ENCODE data around the gene CCN2.

Gene CCN2

GRCh38 chr6:131966443-131966842 is 15.3 kb upstream of the CCN2 start:
- DNase-seq (ENCODE audit: low read depth, low spot score), result no peak

DNA sequence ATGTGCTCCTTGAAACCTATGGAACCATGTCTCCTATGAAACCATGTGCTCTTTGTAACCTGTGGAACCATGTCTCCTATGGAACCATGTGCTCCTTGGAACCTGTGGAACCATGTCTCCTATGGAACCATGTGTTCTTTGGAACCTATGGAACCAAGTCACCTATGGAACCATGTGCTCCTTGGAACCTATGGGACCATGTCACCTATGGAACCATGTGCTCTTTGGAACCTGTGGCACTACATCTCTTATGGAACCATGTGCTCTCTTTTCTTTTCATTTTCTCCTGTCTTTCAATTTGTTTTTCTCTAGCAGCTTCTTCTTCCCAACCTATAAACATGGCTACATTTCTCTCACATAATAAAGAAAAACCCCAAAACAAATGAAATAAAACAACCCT is 11.9 kb upstream of the CCN2 start:
- DNase-seq (ENCODE audit: low read depth, low spot score), result no peak

DNA sequence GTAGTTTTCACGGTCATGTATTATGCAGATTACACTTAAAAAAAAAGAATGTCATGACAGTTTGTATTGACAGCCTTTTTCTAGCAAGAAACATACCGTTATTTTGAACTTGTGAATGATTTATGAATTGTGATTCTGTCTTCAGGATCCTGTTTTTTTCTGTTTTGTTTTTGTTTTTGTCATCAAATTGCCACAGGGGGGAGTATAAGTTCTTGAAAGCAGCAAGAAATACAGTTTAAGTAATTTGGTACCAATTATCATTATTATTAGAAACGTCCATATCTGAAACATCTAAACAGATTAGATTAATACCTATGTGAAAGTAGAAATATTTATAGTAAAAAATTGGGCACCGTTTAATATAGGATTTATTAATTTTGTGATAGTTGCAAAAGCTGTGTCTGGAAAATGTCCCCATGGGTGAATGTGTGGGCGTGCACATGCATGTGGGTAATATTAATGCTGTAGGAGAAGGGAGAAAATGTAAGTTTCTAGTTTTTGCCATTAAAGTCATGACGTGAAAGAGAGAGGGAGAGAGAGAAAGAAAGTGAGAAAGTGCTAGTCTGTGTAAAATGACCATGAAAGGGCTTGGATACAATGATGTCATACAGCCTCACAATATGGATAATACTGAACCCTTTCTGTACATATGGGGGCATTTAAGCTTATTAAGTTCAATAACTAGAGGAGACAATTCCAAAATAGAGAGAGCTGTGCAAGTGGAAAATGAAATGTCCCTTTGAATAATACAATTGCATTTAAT is 9.4 kb upstream of the CCN2 start:
- DNase-seq (ENCODE audit: low read depth, low spot score), result no peak

DNA sequence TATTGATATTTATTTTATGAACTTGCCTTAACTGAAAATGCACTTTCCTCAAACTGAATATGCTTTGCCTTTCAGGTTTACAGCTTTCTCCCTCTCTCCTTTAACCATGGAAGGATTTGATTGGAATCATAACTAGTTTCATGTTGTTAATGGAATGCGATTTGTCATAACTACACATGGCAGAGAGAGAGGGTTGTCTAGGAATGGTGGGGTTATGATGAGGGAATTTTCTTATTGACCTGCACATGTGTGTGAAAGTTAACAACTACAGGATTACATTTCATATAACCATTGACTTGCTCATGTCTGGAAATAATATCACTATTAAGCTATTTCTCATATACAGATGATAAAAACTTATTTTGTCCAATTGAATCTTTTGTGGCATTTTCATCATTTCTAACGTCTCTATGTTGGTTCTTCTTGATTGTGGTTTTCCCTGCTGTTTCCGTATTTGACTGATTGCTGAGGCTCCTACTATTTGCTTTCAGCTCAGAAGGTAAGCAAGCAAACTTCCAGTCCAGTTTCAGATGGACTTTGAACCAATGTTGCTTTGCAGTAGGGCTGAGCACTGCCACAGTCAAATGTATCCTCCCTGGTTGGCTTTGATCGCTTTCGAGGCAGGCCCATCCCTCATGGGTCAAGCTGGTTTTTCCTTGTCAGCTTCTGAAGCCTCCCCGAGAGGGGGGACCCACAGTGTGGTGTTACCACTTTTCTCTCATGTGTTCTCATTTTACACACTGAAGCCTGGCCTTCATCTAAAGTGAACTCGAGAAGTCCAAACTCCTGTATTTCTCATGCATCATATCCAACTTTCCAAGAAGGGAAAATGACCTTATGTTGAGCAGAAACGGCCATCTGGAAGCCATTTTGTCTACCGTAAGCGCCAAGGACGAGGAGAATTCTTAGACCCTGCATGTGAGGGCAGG is 7.6 kb upstream of the CCN2 start:
- DNase-seq (ENCODE audit: low read depth, low spot score), result no peak

- DNase-seq (ENCODE audit: low read depth, low spot score), result no peak
These were observed 6.9 kb upstream of the CCN2 start for GRCh38 chr6:131958095-131958494.

- no peak for DNase-seq (ENCODE audit: low read depth, low spot score)
These were observed 4.7 kb upstream of the CCN2 start for GRCh38 chr6:131955876-131956275.

DNA sequence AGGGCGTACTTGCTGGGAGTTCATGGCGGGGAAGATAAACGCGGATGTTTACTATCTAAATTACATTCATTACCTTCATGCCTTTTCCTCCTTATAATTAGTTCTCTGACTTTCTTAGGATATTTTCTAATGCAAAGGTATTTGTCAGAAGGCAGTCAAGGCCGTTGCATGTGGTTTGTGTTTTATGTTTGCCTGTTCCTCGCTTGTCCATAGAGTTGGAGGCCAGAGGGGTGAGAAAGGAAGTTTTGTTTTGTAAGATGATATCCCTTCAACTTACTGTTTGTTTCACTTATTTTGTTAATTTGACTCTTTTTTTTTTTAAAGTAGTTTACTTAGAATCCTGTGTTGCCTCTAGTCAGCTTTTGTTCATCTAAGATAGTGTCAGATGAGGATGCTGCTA is 4.0 kb upstream of the CCN2 start:
- no peak for DNase-seq (ENCODE audit: low read depth, low spot score)

DNA sequence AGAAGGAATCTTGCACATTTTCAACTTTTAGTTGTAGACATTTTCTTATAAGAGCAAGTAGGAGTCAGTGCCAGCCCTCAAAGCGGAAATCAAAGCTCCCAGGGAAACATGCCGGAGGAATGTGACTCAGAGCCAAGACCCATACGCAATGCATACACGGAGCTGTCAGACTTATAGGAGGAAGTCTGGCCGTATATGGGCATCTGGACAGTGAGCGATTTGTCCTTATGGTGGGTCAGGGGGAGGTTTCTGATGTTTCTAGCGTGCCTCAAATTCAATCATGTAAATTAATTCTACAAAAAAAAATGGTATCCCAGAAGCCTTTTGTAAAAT is 3.6 kb upstream of the CCN2 start:
- DNase-seq (ENCODE audit: low read depth, low spot score), result peak; percentile 87

DNA sequence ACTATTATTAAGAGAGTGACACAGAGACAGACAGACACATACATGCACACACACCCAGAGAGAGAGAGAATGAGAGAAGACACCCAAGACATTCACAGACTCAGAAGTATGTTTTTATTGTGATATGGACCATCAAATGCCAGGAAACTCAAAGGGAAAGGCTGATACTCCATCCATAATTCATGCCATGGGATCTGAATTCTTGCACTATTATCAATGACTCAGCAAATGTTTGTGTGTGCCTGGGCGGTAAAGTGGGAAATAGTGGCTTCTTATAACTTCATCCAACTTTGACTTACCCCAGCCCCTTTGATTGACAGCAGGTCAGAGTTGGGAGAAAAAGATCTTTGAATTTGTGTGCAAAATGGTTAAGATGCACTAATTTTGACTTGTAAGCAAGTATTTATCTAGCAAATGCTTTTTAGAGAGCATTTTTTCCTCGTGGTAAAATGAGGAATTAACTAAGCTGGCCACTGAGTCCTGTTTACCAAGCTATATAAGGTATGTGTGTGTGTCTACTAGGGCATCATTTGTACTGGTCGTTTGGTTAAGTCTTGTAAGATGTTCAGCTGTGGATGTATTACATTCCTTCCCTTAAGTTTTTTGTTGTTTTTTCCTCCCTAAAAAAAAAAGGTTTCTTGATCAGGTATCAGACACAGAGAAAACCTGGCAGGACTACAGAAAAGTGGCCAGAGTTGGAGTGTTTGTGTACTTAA is 3.0 kb upstream of the CCN2 start:
- no peak for DNase-seq (ENCODE audit: low read depth, low spot score)

DNA sequence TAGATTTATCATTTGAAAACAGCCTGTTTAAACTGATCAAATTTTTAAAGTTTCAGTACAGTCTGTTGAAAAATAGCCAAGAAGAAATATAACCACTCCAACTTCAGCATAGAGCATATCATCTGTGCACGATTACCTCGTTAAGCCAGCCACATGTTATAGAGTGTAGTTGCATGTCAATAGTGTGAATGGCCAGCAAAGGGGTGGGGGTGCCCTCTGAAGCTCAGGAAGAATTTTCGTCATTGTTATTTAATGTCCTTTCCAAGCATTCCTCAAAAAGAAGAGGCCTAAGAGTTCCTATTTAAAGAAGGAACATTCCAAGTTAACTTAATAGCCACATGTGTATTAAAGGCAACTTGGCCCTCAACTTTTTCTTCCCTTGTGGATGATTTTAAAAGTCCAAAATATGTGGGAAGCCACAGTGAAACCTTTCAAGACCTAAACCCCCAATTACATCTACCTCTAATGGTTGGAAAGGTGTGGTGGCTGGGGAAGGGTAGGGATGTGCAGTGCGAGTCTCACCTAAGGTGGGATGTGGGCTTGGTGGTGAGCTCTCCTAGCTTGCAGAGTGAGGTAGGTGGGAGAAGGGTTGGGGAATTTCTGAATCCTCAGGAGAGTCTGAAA is 1.8 kb upstream of the CCN2 start:
- DNase-seq (ENCODE audit: low read depth, low spot score), result no peak

DNA sequence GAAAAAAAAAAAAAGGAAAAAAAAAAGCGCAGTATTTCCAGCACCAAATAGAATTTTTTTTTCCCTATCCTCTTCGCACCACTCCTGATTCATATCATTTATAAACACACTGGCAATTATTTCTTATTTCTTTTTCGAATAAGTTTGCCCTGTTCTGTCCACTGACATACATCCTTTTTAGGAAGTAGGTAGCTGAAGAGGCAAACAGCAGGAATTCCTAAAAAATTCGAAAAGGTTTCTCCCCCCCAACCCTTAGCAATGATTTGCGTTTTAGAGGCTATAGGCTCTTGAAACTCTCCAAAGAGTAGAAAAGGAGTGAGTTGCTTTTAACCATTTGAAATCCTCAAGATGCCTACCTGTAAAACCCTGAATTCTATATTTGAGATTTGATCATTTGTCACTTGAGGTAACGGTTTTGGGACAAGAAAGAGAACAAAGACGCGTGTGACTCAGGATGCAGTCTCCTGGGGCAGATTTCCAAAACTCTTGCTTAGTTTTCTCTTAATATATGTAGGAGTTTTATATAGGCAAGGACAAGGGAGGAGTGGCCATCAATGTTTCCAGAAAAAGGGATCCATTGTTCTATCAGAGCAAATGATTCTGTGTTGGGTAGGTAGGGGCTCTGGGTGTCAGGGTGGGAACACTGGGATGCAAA is 531 bp upstream of the CCN2 start:
- DNase-seq (ENCODE audit: low read depth, low spot score), result no peak

- DNase-seq (ENCODE audit: low read depth, low spot score), result peak; percentile 62
These were observed 1.0 kb downstream of the CCN2 start for GRCh38 chr6:131949909-131950766.

GRCh38 chr6:131949620-131949908 is 1.6 kb downstream of the CCN2 start:
- DNase-seq (ENCODE audit: low read depth, low spot score), result no peak

DNA sequence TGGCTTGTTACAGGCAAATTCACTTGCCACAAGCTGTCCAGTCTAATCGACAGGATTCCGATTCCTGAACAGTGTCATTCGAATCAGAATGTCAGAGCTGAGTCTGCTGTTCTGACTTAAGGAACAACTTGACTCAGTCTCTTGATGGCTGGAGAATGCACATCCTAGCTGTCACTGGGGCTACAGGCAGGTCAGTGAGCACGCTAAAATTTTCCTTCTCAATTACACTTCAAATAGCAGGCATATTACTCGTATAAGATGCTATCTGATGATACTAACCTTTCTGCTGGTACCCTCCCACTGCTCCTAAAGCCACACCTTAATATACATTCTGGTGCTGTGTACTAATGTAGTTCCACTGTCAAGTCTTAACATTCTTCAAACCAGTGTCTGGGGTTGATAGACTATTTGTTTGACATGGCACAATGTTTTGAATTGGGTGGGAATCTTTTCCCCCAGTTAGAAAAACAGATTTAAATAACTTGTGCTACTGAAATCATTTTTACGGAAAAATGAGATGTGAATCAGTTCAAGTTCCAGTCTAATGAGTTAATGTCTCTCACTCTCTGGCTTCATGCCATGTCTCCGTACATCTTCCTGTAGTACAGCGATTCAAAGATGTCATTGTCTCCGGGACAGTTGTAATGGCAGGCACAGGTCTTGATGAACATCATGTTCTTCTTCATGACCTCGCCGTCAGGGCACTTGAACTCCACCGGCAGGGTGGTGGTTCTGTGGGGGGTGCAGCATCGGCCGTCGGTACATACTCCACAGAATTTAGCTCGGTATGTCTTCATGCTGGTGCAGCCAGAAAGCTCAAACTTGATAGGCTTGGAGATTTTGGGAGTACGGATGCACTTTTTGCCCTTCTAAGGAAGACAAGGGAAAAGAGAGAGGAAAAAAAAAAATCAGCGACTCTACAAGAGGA is 2.2 kb downstream of the CCN2 start:
- DNase-seq (ENCODE audit: low read depth, low spot score), result no peak

- no peak for DNase-seq (ENCODE audit: low read depth, low spot score)
These were observed 3.0 kb downstream of the CCN2 start for GRCh38 chr6:131947986-131948661.

DNA sequence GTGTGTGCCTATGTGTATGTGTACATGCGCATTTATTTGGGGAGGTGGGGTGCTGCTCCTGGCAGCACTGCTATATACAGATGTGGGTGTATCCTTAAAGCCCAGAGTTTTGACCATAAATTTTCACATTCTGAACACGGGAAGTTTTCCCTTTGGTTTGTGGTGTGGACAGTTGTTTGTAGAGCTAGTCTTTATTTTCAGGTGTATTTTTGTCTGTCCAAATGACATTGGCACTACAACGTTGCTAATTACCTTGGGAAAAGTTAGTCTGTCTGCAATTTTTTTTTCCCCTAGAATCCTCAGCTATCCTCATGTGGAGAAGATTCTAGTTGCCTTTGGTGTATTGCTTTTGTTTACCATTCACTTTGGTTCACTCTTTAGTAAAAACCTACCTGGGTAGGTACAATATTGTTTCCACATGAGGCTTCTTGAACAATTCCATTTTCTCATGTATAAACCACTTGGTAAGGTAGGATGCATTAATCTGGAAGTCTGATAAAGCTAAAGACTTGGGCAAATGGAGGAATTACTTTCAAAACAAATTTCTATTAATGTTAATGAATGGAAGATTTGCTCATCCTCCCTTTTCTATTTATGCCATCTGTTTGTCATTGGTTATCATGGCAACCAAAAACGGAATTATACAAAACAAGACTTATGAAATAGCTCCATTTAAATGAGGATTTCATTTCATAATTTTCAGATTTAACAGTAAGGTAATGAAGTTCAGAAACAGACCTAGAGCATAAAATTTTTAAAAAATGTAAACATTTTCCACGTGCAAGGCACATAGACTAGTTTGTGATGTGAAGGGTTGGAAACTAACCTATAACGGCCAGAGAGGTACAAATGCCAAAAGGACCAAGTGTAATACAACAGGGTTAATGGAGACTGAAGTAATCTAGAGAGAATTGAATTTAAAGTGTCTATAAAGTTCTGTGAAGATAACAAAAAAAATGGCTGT is 3.9 kb downstream of the CCN2 start:
- DNase-seq (ENCODE audit: low read depth, low spot score), result no peak

DNA sequence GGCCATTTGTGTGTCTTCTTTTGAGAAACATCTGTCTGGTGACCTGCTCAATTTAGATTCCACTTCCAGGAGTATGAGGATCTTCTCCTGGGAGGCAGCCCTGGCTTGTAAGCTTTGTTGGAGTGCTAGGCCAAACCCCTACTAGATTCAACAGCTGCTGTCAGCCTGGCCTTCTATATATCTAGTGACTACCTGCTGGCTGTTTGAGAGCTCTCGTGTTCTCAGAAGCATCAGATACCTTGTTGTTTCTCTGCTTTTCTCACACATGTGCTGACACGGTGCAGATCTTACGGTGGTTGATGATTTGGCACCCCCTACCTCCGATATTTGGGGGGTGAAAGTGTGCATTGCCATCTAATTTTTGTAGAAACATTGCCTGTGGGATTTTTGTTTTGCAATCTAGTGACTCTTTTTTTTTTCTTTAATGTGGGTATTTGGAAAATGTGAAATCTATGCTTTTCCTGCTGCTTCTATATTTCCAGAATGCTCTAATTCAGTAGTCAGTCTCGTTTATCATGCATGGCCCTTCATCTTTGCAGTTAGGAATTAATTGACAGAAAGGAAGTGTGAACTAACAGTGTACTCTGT is 4.7 kb downstream of the CCN2 start:
- no peak for DNase-seq (ENCODE audit: low read depth, low spot score)

Data from smooth muscle cell of the brain vasculature (primary cell).